H9 (cell line): ENCODE results near the gene TMEM272. TPM values are rescaled to one million over a fixed set of nuclear protein-coding genes. Genes with fewer than 3 reads are reported as not detected.

Experiments used
- DNase-seq: peaks from one replicate; pipeline ENCODE4 v3.0.0-alpha.2; 2017
- H2AFZ ChIP-seq: one replicate; pipeline ENCODE4 v1.6.1; 2013; ENCODE audit warnings: mild to moderate bottlenecking, low read length, control low read depth, moderate library complexity
- H2AK5ac ChIP-seq: 2 replicates; pipeline ENCODE4 v1.6.1; 2013; ENCODE audit warnings: low read length, control low read depth, mixed read lengths; ENCODE audit not compliant: insufficient read length
- H2BK120ac ChIP-seq: one replicate; pipeline ENCODE4 v1.6.1; 2013; ENCODE audit warnings: low read depth, mild to moderate bottlenecking, low read length, control low read depth, inconsistent platforms; ENCODE audit not compliant: poor library complexity, severe bottlenecking
- H2BK12ac ChIP-seq: 2 replicates; pipeline ENCODE4 v1.6.1; 2013; ENCODE audit warnings: low read length, control low read depth, mixed read lengths, low read depth; ENCODE audit not compliant: insufficient read length
- H2BK15ac ChIP-seq: 2 replicates; pipeline ENCODE4 v1.6.1; 2013; ENCODE audit warnings: low read depth, low read length, control low read depth
- H2BK20ac ChIP-seq: one replicate; pipeline ENCODE4 v1.6.1; 2013; ENCODE audit warnings: low read depth, mild to moderate bottlenecking, low read length, control low read depth, inconsistent platforms; ENCODE audit not compliant: poor library complexity, severe bottlenecking
- H2BK5ac ChIP-seq: 2 replicates; pipeline ENCODE4 v1.6.1; 2013; ENCODE audit warnings: low read length, control low read depth, mixed read lengths; ENCODE audit not compliant: insufficient read length
- H3K14ac ChIP-seq: 2 replicates; pipeline ENCODE4 v1.6.1; 2013; ENCODE audit warnings: low read length, control low read depth; ENCODE audit not compliant: insufficient read depth
- H3K18ac ChIP-seq: 2 replicates; pipeline ENCODE4 v1.6.1; 2013; ENCODE audit warnings: low read depth, mild to moderate bottlenecking, mixed read lengths, low read length, control low read depth; ENCODE audit not compliant: insufficient read length
- H3K23ac ChIP-seq: 2 replicates; pipeline ENCODE4 v1.6.1; 2013; ENCODE audit warnings: low read length, control low read depth, mixed read lengths, low read depth; ENCODE audit not compliant: insufficient read length
- H3K23me2 ChIP-seq: 2 replicates; pipeline ENCODE4 v1.6.1; 2013; ENCODE audit warnings: low read depth, mild to moderate bottlenecking, mixed read lengths, low read length, control low read depth; ENCODE audit not compliant: insufficient read length, poor library complexity, severe bottlenecking
- H3K27ac ChIP-seq: 2 replicates; pipeline ENCODE4 v1.5.1; 2013; ENCODE audit warnings: low read length, control low read depth, mixed read lengths, low read depth; ENCODE audit not compliant: insufficient read length
- H3K27me3 ChIP-seq: 2 replicates; pipeline ENCODE4 v1.6.1; 2013; ENCODE audit warnings: low read length, control low read depth, inconsistent platforms; ENCODE audit not compliant: insufficient read depth
- H3K4ac ChIP-seq: 2 replicates; pipeline ENCODE4 v1.6.1; 2013; ENCODE audit warnings: low read depth, mild to moderate bottlenecking, control low read depth, inconsistent platforms, low read length, moderate library complexity
- H3K4me1 ChIP-seq: 2 replicates; pipeline ENCODE4 v1.6.1; 2013; ENCODE audit warnings: low read length, control low read depth, inconsistent platforms; ENCODE audit not compliant: insufficient read depth
- H3K4me2 ChIP-seq: 2 replicates; pipeline ENCODE4 v1.6.1; 2013; ENCODE audit warnings: low read length, control low read depth, mixed read lengths; ENCODE audit not compliant: insufficient read length, insufficient read depth
- H3K56ac ChIP-seq: 2 replicates; pipeline ENCODE4 v1.6.1; 2013; ENCODE audit warnings: low read depth, mild to moderate bottlenecking, mixed read lengths, low read length, control low read depth; ENCODE audit not compliant: insufficient read length
- H3K79me1 ChIP-seq: 2 replicates; pipeline ENCODE4 v1.6.1; 2013; ENCODE audit warnings: low read depth, mild to moderate bottlenecking, moderate library complexity, low read length, control low read depth, inconsistent platforms; ENCODE audit not compliant: insufficient read depth, poor library complexity, severe bottlenecking
- H3K79me2 ChIP-seq: 2 replicates; pipeline ENCODE4 v1.6.1; 2013; ENCODE audit warnings: low read length, control low read depth, inconsistent platforms; ENCODE audit not compliant: insufficient read depth
- H3K9ac ChIP-seq: 2 replicates; pipeline ENCODE4 v1.6.1; 2013; ENCODE audit warnings: low read length, control low read depth, mixed read lengths; ENCODE audit not compliant: insufficient read length; ENCODE audit errors: extremely low read depth
- H3K9me3 ChIP-seq: one replicate; pipeline ENCODE4 v1.6.1; 2013; ENCODE audit warnings: low read depth, low read length, inconsistent platforms; ENCODE audit not compliant: control insufficient read depth
- H3T11ph ChIP-seq: one replicate; pipeline ENCODE4 v1.6.1; 2013; ENCODE audit warnings: mild to moderate bottlenecking, low read length, control low read depth, inconsistent platforms
- H4K20me1 ChIP-seq: one replicate; pipeline ENCODE4 v1.6.1; 2013; ENCODE audit not compliant: control insufficient read depth, insufficient read length, insufficient read depth
- H4K5ac ChIP-seq: 2 replicates; pipeline ENCODE4 v1.6.1; 2013; ENCODE audit warnings: low read depth, mild to moderate bottlenecking, mixed read lengths, low read length, control low read depth; ENCODE audit not compliant: insufficient read length
- H4K8ac ChIP-seq: replicated peaks from 2 replicates; pipeline ENCODE4 v1.6.1; 2013; ENCODE audit warnings: low read length, control low read depth, mixed read lengths, low read depth; ENCODE audit not compliant: insufficient read length
- H4K91ac ChIP-seq: 2 replicates; pipeline ENCODE4 v1.6.1; 2013; ENCODE audit warnings: low read depth, mild to moderate bottlenecking, moderate library complexity, mixed read lengths, low read length, control low read depth; ENCODE audit not compliant: insufficient read length
- H3K27ac Mint-ChIP-seq, 3 experiments: 2 replicates in 2 of 3; 3 replicates in 1 of 3; pipeline ENCODE4 v1.8.0; 2020 to 2021; ENCODE audit warnings: mixed read lengths in 3 of 3, mild to moderate bottlenecking in 1 of 3, moderate library complexity in 1 of 3
- H3K27me3 Mint-ChIP-seq: 2 replicates; pipeline ENCODE4 v1.8.0; 2021; ENCODE audit warnings: low read depth, mild to moderate bottlenecking, moderate library complexity, mixed read lengths
- H3K36me3 Mint-ChIP-seq, 3 experiments: 2 replicates in 2 of 3; 3 replicates in 1 of 3; pipeline ENCODE4 v1.8.0; 2020 to 2021; ENCODE audit warnings: low read depth in 3 of 3, mixed read lengths in 3 of 3; ENCODE audit not compliant: insufficient read depth in 1 of 3
- H3K4me1 Mint-ChIP-seq, 2 experiments: 2 replicates each; pipeline ENCODE4 v1.8.0; 2020; ENCODE audit warnings: mixed read lengths in 2 of 2
- H3K4me3 Mint-ChIP-seq, 2 experiments: 2 replicates in 1 of 2; 3 replicates in 1 of 2; pipeline ENCODE4 v1.8.0; 2020 to 2021; ENCODE audit warnings: mild to moderate bottlenecking in 2 of 2, mixed read lengths in 2 of 2, moderate library complexity in 1 of 2
- H3K9me3 Mint-ChIP-seq, 2 experiments: 2 replicates in 1 of 2; 3 replicates in 1 of 2; pipeline ENCODE4 v1.8.0; 2020; ENCODE audit warnings: mild to moderate bottlenecking in 2 of 2, mixed read lengths in 2 of 2, moderate library complexity in 1 of 2
- CTCF ChIP-seq: fragments of 200-600 bp; sonication (generic); conservative IDR thresholded peaks from 3 replicates; pipeline ENCODE4 v1.8.0; 2021; ENCODE audit warnings: antibody characterized with exemption, mild to moderate bottlenecking
- WGBS: extraction: QIAGEN DNeasy Blood & Tissue Kit; methylation state at CpG from one replicate; pipeline ENCODE4 v1.1.7; 2013; ENCODE audit warnings: missing lambda C conversion rate, low lambda C conversion rate, mixed read lengths; ENCODE audit not compliant: insufficient read length; ENCODE audit errors: extremely low coverage; 5-methylcytosine and 5-hydroxymethylcytosine counted together
- total RNA-seq: library from RNA; stranded (reverse); gene quantifications from 2 replicates; pipeline ENCODE4 v1.2.1, GENCODE V29; 2021

Gene TMEM272
- total RNA-seq, 1 experiment from 2014 or later: not detected

- DNase-seq: no peak
- no peak overlapping the region for H3K4me3 Mint-ChIP-seq
- H2BK15ac ChIP-seq: no peak overlapping the region
- no peak overlapping the region for H3K14ac ChIP-seq
- peaks cover 2 to 6% of the 10 kb centered on the region in 2 experiments; a peak in 3 of 4 replicates for H3K4me1 Mint-ChIP-seq
- no peak overlapping the region for H2BK120ac ChIP-seq
- no peaks in the 10 kb centered on the region for H3K79me2 ChIP-seq
- H3K27me3 ChIP-seq: no peaks in the 10 kb centered on the region
- no peak overlapping the region for H3K4me2 ChIP-seq
- no peaks in the 10 kb centered on the region for H3K79me1 ChIP-seq
- H3K4me1 ChIP-seq: no peaks in the 10 kb centered on the region
- H3K36me3 Mint-ChIP-seq: no peaks in the 10 kb centered on the region
- no peaks in the 10 kb centered on the region; the same call in 1 of the 2 replicates for H3K27me3 Mint-ChIP-seq
- no peak overlapping the region for H3K4ac ChIP-seq
- H3K9me3 ChIP-seq: no peaks in the 10 kb centered on the region
- no peak for TF ChIP-seq CTCF
- H4K20me1 ChIP-seq: no peaks in the 10 kb centered on the region
- no peak overlapping the region for H4K8ac ChIP-seq
- no peak overlapping the region for H3K23ac ChIP-seq
- H3K9me3 Mint-ChIP-seq: no peaks in the 10 kb centered on the region
- H3K56ac ChIP-seq: no peak overlapping the region
- no peak overlapping the region for H4K91ac ChIP-seq
- no peak overlapping the region for H2BK20ac ChIP-seq
- H4K5ac ChIP-seq: no peak overlapping the region
- H2BK12ac ChIP-seq: no peak overlapping the region
- H3K9ac ChIP-seq: no peak overlapping the region
- no CpG with 5 or more reads among the region's 3 CpGs for WGBS
- H3K18ac ChIP-seq: no peak overlapping the region
- H2BK5ac ChIP-seq: no peak overlapping the region
- no peak overlapping the region for H2AK5ac ChIP-seq
- H3T11ph ChIP-seq: no peak overlapping the region
- peak overlapping the region in 1 of 3 experiments; percentile 6; a peak in 1 of 7 replicates for H3K27ac Mint-ChIP-seq
- no peak overlapping the region for H2AFZ ChIP-seq
- H3K23me2 ChIP-seq: no peaks in the 10 kb centered on the region
- no peak overlapping the region for H3K27ac ChIP-seq
Observed at GRCh38 chr13:51837016-51837415, 8.0 kb downstream of the TMEM272 start.
